Measurements from ENCODE around the gene SNX27.

The SNX27 gene

DNA sequence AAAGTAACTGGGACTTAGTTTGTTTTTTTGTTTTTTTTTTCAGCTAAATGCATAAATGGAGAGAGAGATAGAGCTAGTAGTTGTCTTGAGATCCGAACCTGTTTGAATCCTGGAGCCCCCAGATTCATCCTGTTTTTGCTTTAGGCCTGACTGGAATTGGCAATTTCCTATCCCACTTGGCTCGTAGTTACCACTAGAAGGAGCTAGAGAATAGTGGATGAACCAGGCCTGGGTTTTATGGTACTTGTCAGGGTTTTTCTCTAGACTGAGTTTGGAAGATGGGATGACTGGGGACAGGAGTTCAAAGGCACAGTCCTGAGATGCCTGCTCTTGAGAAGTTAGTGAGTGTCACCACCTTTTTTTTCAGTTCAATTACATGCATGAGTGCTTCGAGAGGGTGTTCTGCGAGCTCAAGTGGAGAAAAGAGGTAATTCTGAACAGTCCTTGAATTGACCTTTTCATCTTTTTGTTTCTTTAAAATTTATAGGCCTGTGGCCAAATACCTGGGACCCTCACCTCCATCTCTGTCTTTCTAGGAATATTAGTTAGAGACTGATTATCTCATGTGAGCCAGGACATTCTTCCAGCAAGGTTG lies 81.3 kb downstream of the SNX27 start:
- Histone ChIP-seq H2AFZ (ENCODE audit: low read length) (no peak overlapping the region), H2BK12ac (ENCODE audit: low read length) (no peak overlapping the region), H2AK5ac (ENCODE audit: low read depth, low read length) (no peak overlapping the region), H3K9ac (ENCODE audit: low read depth, low read length, poor library complexity) (no peak overlapping the region), H2BK5ac (ENCODE audit: low read length) (no peak overlapping the region), H2BK15ac (ENCODE audit: low read length) (no peak overlapping the region), H3K4me1 (ENCODE audit: control insufficient read depth in 2 of 2, insufficient read depth in 1 of 2, low read depth in 1 of 2, low read length in 2 of 2) (no peaks in the 10 kb centered on the region), H3K9me3 (replicated peaks in 1 of 2; ENCODE audit: control insufficient read depth in 2 of 2, insufficient read depth in 1 of 2, low read depth in 1 of 2, low read length in 2 of 2) (no peaks in the 10 kb centered on the region), H4K91ac (ENCODE audit: low read depth, low read length, poor library complexity) (no peak overlapping the region), H3K27me3 (ENCODE audit: control insufficient read depth in 3 of 3, insufficient read depth in 3 of 3, low read depth in 1 of 3, low read length in 3 of 3) (no peaks in the 10 kb centered on the region), H3K4me2 (ENCODE audit: insufficient read depth, low read length, poor library complexity, severe bottlenecking) (no peak overlapping the region), H4K8ac (ENCODE audit: low read depth, low read length) (no peak overlapping the region), H3K36me3 (replicated peaks in 1 of 2; ENCODE audit: control insufficient read depth in 2 of 2, insufficient read depth in 2 of 2, low read length in 2 of 2) (peaks cover 19 to 53% of the 10 kb centered on the region in 2 donors), H3K4ac (ENCODE audit: low read length) (no peak overlapping the region), H2BK120ac (ENCODE audit: low read depth, low read length) (no peak overlapping the region), H3K4me3 (ENCODE audit: low read length in 2 of 2) (no peak overlapping the region), H3K27ac (replicated peaks; ENCODE audit: low read length) (no peak overlapping the region), H3K79me1 (ENCODE audit: low read depth, low read length) (no peaks in the 10 kb centered on the region), H3K18ac (ENCODE audit: low read length) (no peak overlapping the region), H3K14ac (ENCODE audit: low read length) (no peak overlapping the region), H3K23ac (ENCODE audit: low read depth, low read length, poor library complexity) (no peak overlapping the region)
- DNase-seq (ENCODE audit: low spot score): no peak
- no CpG with 5 or more reads among the region's 4 CpGs for WGBS, 2 donors (ENCODE audit: extremely low coverage in 2 of 2, insufficient read length in 2 of 2, insufficient replicate concordance in 1 of 2)

GRCh38 chr1:151701515-151701914 lies 89.7 kb downstream of the SNX27 start:
- no peak overlapping the region for H2BK120ac ChIP-seq (ENCODE audit: low read depth, low read length)
- H3K36me3 ChIP-seq (replicated peaks in 1 of 2; ENCODE audit: control insufficient read depth in 2 of 2, insufficient read depth in 2 of 2, low read length in 2 of 2): peaks cover 6 to 56% of the 10 kb centered on the region in 2 donors
- no peak overlapping the region for H3K4ac ChIP-seq (ENCODE audit: low read length)
- H3K14ac ChIP-seq (ENCODE audit: low read length): no peak overlapping the region
- H3K27me3 ChIP-seq (ENCODE audit: control insufficient read depth in 3 of 3, insufficient read depth in 3 of 3, low read depth in 1 of 3, low read length in 3 of 3): no peaks in the 10 kb centered on the region
- no peak overlapping the region for H4K8ac ChIP-seq (ENCODE audit: low read depth, low read length)
- no peak overlapping the region for H3K4me2 ChIP-seq (ENCODE audit: insufficient read depth, low read length, poor library complexity, severe bottlenecking)
- H2BK5ac ChIP-seq (ENCODE audit: low read length): no peak overlapping the region
- peaks cover 0 to 12% of the 10 kb centered on the region in 2 donors for H3K4me1 ChIP-seq (ENCODE audit: control insufficient read depth in 2 of 2, insufficient read depth in 1 of 2, low read depth in 1 of 2, low read length in 2 of 2)
- H2AK5ac ChIP-seq (ENCODE audit: low read depth, low read length): no peak overlapping the region
- no peak overlapping the region for H2BK15ac ChIP-seq (ENCODE audit: low read length)
- H4K91ac ChIP-seq (ENCODE audit: low read depth, low read length, poor library complexity): no peak overlapping the region
- H3K27ac ChIP-seq (replicated peaks; ENCODE audit: low read length): no peak overlapping the region
- DNase-seq (ENCODE audit: low spot score): no peak
- H3K4me3 ChIP-seq (ENCODE audit: low read length in 2 of 2): no peak overlapping the region
- H2AFZ ChIP-seq (ENCODE audit: low read length): no peak overlapping the region
- H2BK12ac ChIP-seq (ENCODE audit: low read length): no peak overlapping the region
- H3K23ac ChIP-seq (ENCODE audit: low read depth, low read length, poor library complexity): no peak overlapping the region
- WGBS, 2 donors (ENCODE audit: extremely low coverage in 2 of 2, insufficient read length in 2 of 2, insufficient replicate concordance in 1 of 2): no CpG with 5 or more reads among the region's 5 CpGs
- H3K18ac ChIP-seq (ENCODE audit: low read length): no peak overlapping the region
- H3K9me3 ChIP-seq (replicated peaks in 1 of 2; ENCODE audit: control insufficient read depth in 2 of 2, insufficient read depth in 1 of 2, low read depth in 1 of 2, low read length in 2 of 2): no peaks in the 10 kb centered on the region
- no peaks in the 10 kb centered on the region for H3K79me1 ChIP-seq (ENCODE audit: low read depth, low read length)
- H3K9ac ChIP-seq (ENCODE audit: low read depth, low read length, poor library complexity): no peak overlapping the region

DNA sequence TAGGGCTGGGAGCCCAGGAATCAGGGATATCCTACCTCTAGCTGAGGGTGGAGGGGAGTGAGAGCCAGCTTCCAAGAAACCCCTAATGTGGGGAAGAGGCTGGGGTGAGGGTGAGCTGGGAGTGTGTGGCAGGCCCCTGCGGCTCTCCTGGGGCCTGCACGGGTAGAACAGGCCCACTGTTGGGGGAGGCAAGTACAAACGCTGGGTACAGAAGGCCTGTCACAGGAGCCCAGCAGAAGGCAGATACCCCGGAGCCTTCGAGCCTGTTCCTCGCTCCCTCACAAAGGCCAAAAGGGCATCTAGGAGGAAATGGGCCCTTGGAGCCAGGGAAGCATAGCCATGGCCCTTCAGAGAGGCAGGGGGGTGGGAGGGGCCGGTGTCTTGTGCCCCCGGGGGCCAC lies 91.1 kb downstream of the SNX27 start:
- H3K4me2 ChIP-seq (ENCODE audit: insufficient read depth, low read length, poor library complexity, severe bottlenecking): no peak overlapping the region
- H3K27me3 ChIP-seq (ENCODE audit: control insufficient read depth in 3 of 3, insufficient read depth in 3 of 3, low read depth in 1 of 3, low read length in 3 of 3): no peaks in the 10 kb centered on the region
- no peak overlapping the region for H3K14ac ChIP-seq (ENCODE audit: low read length)
- no peak overlapping the region for H3K4ac ChIP-seq (ENCODE audit: low read length)
- peaks cover 0 to 12% of the 10 kb centered on the region in 2 donors for H3K4me1 ChIP-seq (ENCODE audit: control insufficient read depth in 2 of 2, insufficient read depth in 1 of 2, low read depth in 1 of 2, low read length in 2 of 2)
- no peak overlapping the region for H2BK5ac ChIP-seq (ENCODE audit: low read length)
- no peak overlapping the region for H2AFZ ChIP-seq (ENCODE audit: low read length)
- H2AK5ac ChIP-seq (ENCODE audit: low read depth, low read length): no peak overlapping the region
- DNase-seq (ENCODE audit: low spot score): no peak
- no peak overlapping the region for H2BK12ac ChIP-seq (ENCODE audit: low read length)
- no peak overlapping the region for H4K91ac ChIP-seq (ENCODE audit: low read depth, low read length, poor library complexity)
- H2BK15ac ChIP-seq (ENCODE audit: low read length): no peak overlapping the region
- H3K23ac ChIP-seq (ENCODE audit: low read depth, low read length, poor library complexity): no peak overlapping the region
- peaks cover 7 to 45% of the 10 kb centered on the region in 2 donors for H3K36me3 ChIP-seq (replicated peaks in 1 of 2; ENCODE audit: control insufficient read depth in 2 of 2, insufficient read depth in 2 of 2, low read length in 2 of 2)
- no peak overlapping the region for H4K8ac ChIP-seq (ENCODE audit: low read depth, low read length)
- H3K9me3 ChIP-seq (replicated peaks in 1 of 2; ENCODE audit: control insufficient read depth in 2 of 2, insufficient read depth in 1 of 2, low read depth in 1 of 2, low read length in 2 of 2): no peaks in the 10 kb centered on the region
- H3K9ac ChIP-seq (ENCODE audit: low read depth, low read length, poor library complexity): no peak overlapping the region
- no peak overlapping the region for H3K18ac ChIP-seq (ENCODE audit: low read length)
- H3K79me1 ChIP-seq (ENCODE audit: low read depth, low read length): no peaks in the 10 kb centered on the region
- no peak overlapping the region for H2BK120ac ChIP-seq (ENCODE audit: low read depth, low read length)
- no peak overlapping the region for H3K4me3 ChIP-seq (ENCODE audit: low read length in 2 of 2)
- WGBS, 2 donors (ENCODE audit: extremely low coverage in 2 of 2, insufficient read length in 2 of 2, insufficient replicate concordance in 1 of 2): no CpG with 5 or more reads among the region's 8 CpGs
- no peak overlapping the region for H3K27ac ChIP-seq (replicated peaks; ENCODE audit: low read length)

DNA sequence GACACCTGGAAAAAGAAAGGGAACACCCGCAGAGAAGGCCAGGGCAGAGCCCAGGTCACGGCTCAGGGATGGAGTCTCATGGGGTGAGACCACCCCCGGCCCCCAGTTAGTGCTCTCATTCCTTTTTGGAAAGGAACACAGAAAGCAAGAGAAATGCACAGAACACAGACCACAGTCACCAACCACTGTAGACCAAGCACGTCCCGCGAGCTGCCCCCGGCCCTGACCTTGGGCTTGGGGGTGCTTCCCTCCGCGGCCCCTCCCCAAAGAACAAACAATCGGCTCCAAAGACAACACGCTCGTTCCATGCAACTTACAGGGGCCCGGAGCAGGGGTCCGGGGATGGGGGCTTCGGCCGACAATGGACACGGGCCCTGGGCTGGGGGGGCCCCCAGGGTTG lies 92.0 kb downstream of the SNX27 start:
- Histone ChIP-seq H3K4me3 (ENCODE audit: low read length in 2 of 2) (no peak overlapping the region), H3K23ac (ENCODE audit: low read depth, low read length, poor library complexity) (no peak overlapping the region), H3K4me1 (ENCODE audit: control insufficient read depth in 2 of 2, insufficient read depth in 1 of 2, low read depth in 1 of 2, low read length in 2 of 2) (peaks cover 0 to 18% of the 10 kb centered on the region in 2 donors), H3K4me2 (ENCODE audit: insufficient read depth, low read length, poor library complexity, severe bottlenecking) (no peak overlapping the region), H3K79me1 (ENCODE audit: low read depth, low read length) (no peaks in the 10 kb centered on the region), H3K27me3 (ENCODE audit: control insufficient read depth in 3 of 3, insufficient read depth in 3 of 3, low read depth in 1 of 3, low read length in 3 of 3) (no peaks in the 10 kb centered on the region), H3K9me3 (replicated peaks in 1 of 2; ENCODE audit: control insufficient read depth in 2 of 2, insufficient read depth in 1 of 2, low read depth in 1 of 2, low read length in 2 of 2) (no peaks in the 10 kb centered on the region), H4K91ac (ENCODE audit: low read depth, low read length, poor library complexity) (no peak overlapping the region), H2AFZ (ENCODE audit: low read length) (no peak overlapping the region), H4K8ac (ENCODE audit: low read depth, low read length) (no peak overlapping the region), H3K27ac (replicated peaks; ENCODE audit: low read length) (no peak overlapping the region), H3K18ac (ENCODE audit: low read length) (no peak overlapping the region), H2AK5ac (ENCODE audit: low read depth, low read length) (no peak overlapping the region), H2BK12ac (ENCODE audit: low read length) (no peak overlapping the region), H3K36me3 (replicated peaks in 1 of 2; ENCODE audit: control insufficient read depth in 2 of 2, insufficient read depth in 2 of 2, low read length in 2 of 2) (peaks cover 7 to 36% of the 10 kb centered on the region in 2 donors), H2BK120ac (ENCODE audit: low read depth, low read length) (no peak overlapping the region), H2BK5ac (ENCODE audit: low read length) (no peak overlapping the region), H3K4ac (ENCODE audit: low read length) (no peak overlapping the region), H3K9ac (ENCODE audit: low read depth, low read length, poor library complexity) (no peak overlapping the region), H2BK15ac (ENCODE audit: low read length) (no peak overlapping the region), H3K14ac (ENCODE audit: low read length) (no peak overlapping the region)
- WGBS, 2 donors (ENCODE audit: extremely low coverage in 2 of 2, insufficient read length in 2 of 2, insufficient replicate concordance in 1 of 2): no CpG with 5 or more reads among the region's 17 CpGs
- DNase-seq (ENCODE audit: low spot score): no peak

Measured in neuronal stem cell (in vitro differentiated cells).